NCI-H526 (cell line): Measurements from ENCODE around the gene FSIP1.

Experiments
- DNase-seq, 2 experiments: peaks; one replicate each; lab custom pipeline; 2025; lab: John Stamatoyannopoulos, UW

Gene FSIP1

DNA sequence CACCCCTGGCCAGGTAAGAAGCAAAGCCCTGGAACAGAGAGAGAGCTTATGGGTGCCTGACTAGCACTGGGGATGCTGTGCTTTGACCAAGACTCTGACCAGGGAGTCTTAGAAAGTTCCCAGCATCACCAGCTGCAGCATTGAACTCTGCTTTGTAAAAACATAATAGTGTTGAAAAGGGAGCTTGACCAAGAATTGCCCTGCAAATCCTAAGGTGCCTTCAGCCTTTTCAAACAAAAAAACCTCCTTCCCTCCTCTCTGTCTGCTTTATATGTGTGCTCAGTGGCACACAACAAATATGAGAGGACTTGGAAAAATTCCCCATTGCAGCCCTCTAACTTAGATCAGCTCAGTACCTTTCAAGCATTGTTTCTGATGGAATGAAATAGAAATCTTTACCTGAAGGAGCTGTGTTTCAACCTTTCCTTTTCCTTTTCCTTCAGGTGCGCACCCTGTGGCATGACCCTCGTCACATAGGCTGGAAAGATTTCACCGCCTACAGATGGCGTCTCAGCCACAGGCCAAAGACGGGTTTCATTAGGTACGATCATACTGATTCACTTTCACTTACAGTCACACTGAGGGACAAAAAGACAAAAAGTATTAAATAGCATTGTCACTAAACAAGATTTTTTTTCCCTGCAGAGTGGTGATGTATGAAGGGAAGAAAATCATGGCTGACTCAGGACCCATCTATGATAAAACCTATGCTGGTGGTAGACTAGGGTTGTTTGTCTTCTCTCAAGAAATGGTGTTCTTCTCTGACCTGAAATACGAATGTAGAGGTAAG lies 188.8 kb downstream of the FSIP1 start:
- DNase-seq, result no peak

DNA sequence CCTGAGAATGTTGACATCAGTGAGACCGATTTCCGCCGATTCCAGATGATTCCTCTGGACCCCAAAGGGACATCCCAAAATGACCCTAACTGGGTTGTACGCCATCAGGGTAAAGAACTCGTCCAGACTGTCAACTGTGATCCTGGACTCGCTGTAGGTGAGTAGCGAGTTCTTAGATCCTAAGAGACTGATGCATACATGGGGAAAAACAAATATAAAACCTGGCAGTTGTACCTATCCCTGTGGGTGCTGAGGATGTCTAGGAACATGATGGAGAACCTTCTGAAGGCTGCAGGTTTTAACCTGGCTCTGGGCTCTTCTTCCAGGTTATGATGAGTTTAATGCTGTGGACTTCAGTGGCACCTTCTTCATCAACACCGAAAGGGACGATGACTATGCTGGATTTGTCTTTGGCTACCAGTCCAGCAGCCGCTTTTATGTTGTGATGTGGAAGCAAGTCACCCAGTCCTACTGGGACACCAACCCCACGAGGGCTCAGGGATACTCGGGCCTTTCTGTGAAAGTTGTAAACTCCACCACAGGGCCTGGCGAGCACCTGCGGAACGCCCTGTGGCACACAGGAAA lies 189.5 kb downstream of the FSIP1 start:
- DNase-seq, result no peak

DNA sequence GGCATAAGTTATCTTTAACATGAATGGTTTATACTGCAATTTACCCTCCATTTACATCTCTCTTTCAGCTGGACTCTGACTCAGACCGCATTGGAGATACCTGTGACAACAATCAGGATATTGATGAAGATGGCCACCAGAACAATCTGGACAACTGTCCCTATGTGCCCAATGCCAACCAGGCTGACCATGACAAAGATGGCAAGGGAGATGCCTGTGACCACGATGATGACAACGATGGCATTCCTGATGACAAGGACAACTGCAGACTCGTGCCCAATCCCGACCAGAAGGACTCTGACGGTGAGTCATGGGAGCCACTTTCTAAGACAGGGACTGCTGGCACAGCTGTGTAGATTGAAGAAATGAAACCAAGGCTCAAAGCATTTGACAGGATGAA lies 190.1 kb downstream of the FSIP1 start:
- DNase-seq, result no peak

DNA sequence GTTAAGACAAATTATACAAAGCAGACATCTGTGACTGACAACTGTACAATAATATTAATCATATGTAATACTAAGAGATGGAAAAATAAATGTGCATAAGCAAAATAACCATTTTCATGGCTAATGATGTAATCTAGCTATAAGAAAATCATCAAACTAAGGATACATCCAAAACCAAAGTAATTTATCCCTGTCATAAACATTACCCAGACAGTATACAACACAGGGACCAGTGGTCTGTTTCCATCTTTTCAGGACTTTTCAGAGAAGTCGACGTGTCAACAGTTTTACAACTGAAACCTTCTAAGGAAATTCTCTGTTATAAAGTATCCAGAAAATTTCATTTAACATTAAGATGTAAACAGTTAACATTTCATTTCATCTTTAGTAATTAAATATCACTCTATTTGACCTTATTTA lies 190.7 kb downstream of the FSIP1 start:
- no peak for DNase-seq

DNA sequence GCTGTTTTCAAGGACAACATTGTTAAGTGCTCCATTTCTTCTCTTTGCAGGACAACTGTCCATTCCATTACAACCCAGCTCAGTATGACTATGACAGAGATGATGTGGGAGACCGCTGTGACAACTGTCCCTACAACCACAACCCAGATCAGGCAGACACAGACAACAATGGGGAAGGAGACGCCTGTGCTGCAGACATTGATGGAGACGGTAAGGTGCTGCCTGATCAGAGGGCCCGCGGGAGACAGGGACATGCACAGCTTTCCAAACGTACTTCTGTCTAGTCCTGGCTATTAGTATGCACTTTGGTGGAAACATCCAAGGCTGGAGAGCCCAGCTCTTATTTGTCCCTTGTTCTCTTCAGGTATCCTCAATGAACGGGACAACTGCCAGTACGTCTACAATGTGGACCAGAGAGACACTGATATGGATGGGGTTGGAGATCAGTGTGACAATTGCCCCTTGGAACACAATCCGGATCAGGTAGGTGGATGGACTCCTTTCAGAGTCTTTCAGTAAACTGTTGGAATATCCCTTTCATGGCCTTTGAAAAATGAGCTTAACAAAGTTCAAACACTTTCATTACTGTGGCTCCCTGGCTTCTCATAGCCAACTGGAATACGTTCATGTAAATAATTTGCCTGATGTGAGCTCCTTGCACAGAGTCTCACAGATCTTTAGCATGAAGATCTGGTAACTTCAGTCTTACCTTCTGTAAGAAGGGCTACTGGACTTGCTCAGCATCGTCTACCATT lies 191.3 kb downstream of the FSIP1 start:
- DNase-seq, result no peak

DNA sequence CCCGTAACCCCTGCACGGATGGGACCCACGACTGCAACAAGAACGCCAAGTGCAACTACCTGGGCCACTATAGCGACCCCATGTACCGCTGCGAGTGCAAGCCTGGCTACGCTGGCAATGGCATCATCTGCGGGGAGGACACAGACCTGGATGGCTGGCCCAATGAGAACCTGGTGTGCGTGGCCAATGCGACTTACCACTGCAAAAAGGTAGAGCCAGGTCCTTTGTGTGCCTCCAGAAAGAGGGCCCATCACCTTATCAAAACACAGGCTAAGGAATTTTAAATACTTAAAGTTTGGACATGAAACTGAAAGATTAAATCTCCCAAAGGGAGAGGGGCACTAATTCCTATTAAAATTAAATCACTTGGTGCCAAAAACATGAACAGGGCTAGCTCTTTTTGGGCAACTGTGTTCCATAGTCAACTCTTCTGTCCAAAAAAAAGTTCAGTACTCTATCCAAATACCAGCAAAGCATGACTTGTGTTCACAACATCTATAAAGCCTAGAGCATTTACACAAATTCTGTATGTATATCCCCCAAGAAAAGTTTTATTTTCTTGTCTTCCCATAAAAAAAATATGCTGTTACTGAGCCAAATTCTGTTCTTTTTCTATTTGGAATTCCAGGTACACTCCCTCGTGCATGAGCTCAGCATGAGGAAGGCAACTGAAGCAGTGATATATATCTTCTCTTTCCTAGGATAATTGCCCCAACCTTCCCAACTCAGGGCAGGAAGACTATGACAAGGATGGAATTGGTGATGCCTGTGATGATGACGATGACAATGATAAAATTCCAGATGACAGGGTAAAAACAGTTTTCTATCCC lies 192.6 kb downstream of the FSIP1 start:
- DNase-seq, result no peak

DNA sequence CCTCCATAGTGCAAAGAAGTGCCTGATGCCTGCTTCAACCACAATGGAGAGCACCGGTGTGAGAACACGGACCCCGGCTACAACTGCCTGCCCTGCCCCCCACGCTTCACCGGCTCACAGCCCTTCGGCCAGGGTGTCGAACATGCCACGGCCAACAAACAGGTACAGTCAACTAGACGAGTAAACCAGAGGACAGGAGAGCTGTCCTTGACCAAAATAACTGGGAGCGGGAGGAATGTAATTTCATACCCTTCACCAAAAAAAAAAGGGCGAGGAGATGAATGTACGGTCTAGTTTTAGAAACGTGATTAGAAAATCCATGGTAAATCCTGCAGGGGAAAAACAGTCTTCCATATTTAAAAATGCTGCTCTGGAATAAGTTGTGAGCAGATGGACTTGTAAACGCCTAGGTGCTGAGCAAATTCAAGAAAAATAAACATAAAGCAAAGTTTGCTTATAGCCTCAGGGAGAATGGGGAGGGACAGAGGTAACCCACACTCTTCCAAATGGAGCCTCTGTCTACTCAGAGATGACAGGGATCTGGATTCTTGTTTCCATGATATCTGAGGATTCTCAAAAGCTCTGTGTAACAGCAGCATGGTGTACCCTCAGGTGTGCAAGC lies 193.3 kb downstream of the FSIP1 start:
- no peak for DNase-seq

DNA sequence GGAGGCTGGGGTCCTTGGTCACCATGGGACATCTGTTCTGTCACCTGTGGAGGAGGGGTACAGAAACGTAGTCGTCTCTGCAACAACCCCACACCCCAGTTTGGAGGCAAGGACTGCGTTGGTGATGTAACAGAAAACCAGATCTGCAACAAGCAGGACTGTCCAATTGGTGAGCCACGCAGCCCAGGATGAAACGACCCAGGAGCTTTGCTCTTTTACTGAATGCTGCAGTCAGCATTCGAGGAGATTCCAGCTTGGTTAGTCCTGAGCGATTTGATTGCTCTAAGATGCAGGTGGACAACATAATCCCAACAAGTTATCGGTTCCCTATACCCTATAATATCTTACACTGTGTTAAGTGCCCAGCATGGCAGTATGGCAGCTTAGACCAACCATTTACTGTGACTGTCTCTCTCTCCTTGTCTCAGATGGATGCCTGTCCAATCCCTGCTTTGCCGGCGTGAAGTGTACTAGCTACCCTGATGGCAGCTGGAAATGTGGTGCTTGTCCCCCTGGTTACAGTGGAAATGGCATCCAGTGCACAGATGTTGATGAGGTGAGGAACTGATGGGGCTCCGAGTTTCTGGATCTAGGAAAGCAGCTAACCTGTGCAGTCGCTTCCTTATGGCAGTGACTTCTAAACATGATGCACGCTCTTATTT lies 194.0 kb downstream of the FSIP1 start:
- no peak for DNase-seq

DNA sequence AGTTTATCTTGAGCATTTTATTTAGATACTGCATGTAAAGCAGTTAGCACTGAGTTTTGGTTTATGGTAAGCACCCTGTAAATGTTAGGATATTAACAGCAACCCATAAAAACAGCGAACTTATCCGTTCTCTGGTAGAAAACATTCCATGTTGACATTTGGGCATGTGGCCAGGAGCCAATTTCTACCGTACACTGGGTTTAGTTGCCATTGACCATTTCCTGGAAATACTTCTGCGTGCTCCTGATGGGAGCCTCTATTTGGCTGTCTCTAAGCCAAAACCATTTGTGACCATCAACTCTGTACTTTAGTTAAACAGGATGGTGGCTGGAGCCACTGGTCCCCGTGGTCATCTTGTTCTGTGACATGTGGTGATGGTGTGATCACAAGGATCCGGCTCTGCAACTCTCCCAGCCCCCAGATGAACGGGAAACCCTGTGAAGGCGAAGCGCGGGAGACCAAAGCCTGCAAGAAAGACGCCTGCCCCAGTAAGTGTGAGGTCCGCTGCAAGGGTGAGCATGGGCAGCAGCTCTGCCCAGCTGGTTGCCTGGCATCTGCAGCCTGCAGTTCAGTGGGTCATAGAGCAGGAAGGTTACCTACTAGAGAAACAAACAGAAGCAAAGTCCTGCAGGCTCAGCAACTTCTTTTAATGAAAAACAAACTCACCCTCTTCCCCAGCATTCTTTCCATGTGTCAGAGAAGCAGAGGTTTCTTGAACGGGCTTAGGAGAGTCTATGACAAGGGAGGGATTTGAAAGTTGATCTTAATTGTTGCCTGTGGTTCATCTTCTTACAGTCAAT lies 194.7 kb downstream of the FSIP1 start:
- DNase-seq, result no peak

DNA sequence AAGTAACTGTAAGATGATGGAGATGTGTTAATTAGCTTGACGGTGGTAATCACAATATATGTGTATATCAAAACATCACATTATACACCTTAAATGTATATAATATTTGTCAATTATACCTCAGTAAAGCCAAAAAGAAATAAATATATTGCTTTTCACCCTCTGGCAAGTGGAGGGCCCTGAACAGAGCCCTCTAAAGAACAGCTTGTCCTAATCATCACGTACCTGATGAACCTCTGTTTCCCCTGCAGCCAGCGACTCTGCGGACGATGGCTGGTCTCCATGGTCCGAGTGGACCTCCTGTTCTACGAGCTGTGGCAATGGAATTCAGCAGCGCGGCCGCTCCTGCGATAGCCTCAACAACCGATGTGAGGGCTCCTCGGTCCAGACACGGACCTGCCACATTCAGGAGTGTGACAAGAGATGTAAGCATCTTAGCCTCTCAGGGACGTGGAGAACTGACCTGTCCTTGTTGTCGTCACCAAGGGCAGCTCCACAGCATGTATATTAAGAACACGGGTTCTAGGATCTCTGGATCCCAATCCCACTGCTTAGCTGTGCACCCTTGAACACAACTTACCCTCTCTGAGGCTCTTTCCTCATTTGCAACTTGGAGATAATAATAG lies 195.4 kb downstream of the FSIP1 start:
- no peak for DNase-seq

DNA sequence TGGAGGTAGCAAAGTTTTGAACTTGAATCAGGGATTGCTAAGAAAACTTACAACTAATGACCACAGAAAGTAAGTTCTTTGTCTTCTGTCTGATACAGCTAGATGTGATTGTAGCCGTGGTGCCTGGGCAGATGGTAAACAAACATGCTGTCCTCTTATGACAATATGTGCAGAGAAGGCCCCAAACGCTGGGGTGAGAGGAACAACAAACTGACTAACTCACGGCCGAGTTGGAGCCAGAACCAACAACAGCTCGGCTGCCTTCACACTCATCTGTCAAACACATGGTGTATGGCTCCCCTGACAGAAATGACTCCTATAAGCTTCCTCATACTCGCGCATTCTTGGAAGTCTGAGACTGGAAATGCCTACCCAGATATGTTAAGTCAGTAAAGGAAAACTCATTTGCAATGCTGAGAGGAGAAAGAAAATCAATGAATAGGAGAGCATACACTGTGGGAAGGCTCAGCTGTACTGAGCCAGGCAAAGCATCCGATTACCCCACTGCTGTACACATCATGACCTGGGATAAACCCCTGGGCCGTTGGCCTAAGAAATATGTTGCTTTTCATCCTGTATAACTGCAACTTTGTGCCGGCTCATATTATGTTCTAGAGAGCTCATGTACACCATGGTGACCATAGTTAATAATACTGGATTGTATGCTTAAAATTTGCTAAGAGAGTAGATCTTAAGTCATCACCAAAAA lies 196.1 kb downstream of the FSIP1 start:
- no peak for DNase-seq

DNA sequence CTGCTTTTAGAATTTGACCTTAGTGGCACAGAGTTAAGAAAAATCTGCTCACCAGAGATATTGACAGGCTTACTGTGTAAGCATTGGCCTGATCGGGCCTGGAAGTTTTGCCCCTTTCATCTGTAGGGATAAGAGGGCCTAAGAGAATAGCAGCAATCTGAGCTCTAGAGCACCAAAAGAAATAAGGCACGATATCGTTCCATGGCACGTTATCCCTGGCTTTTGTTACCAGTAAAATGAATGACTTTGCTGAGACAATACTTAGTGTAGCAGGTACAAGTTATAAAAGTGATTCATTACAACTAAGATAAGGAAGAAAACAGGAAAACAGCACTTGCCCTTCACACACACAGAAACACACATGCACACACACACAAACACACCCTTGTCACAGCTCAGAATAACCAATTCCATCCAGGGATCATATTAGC lies 196.8 kb downstream of the FSIP1 start:
- DNase-seq, result no peak

DNA sequence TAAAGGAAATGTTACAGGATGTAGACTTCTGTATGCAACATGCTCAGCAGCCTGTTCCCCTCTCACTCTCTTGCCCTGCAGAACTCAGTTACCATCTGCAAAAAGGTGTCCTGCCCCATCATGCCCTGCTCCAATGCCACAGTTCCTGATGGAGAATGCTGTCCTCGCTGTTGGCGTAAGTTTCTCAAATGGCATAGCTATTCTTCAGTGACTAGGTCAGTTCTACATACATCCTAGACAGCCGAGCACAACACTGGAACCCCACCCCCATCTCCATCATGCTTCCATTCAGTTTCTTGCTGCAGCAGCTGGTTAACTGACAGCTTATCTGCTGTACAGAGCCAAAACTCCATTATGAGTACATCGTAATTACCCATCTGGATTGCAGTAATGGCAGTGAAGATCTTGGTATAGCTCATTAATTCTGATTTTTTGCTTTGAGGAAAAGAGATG lies 197.2 kb downstream of the FSIP1 start:
- no peak for DNase-seq

DNA sequence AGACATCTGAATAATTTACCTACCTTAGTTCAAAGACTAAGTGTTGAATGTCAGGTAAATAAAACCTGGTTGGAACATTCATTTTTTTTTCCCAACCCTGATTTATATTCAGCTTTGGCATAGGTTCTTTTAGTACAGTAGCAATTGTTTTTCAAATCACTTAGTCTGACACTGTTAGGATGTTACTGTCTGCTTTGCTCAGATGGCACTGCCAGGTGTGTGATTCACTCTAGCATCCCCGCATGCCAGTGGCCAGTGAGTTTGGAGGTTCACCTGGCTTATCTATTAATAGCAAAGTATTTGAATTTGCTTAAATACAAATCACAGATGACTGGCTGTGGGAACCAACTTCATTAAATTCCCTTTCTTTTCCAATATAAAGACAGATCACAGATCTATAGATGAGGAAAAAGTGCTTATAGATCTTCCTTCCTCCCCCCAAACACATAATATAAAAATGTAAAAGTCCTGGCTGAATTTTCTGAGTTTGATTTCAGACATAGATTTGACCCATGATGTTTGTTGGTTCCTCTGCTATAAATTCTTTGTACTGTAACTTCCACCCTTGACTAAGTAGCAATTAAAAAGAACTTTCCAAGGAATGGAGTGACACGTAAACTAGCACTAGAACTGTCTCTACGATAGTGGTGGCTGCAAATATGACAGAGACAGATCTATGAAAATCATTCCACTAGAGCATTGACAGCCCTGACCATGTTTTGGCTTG lies 197.8 kb downstream of the FSIP1 start:
- DNase-seq, result no peak

DNA sequence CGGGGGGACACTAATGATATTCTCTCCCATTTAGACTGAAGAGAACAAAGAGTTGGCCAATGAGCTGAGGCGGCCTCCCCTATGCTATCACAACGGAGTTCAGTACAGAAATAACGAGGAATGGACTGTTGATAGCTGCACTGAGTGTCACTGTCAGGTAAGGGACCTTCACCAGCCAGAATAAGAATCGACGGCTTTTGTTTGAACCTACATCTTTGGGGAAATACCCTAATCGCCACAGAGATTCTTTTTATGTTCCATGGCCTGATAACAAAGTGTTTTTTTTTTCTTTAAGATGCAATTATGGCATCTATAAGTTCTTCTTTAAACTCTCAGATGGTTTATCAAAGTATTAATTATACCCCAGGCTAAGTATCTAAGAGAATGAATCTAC lies 198.4 kb downstream of the FSIP1 start:
- DNase-seq, result no peak

DNA sequence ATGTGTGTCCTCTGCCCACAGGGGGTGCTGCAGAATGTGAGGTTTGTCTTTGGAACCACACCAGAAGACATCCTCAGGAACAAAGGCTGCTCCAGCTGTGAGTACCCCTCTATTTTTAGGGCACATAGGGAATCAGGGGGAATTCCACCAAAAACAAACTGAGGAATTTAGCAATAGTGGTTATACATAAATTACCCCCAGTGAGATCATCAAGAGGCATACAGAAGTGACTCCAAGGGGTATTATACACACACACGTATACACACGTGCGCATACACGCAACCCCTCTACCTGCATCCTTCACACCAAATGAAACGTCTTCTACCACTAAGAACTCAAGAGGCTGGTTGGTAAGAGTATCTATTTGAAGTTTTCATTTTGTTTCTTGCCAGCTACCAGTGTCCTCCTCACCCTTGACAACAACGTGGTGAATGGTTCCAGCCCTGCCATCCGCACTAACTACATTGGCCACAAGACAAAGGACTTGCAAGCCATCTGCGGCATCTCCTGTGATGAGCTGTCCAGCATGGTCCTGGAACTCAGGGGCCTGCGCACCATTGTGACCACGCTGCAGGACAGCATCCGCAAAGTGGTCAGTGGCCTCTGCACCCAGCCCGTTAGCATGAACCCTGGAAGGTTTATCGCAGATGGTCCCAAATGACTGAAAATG lies 198.9 kb downstream of the FSIP1 start:
- peak in 1 of 2 experiments; percentile 6 for DNase-seq

DNA sequence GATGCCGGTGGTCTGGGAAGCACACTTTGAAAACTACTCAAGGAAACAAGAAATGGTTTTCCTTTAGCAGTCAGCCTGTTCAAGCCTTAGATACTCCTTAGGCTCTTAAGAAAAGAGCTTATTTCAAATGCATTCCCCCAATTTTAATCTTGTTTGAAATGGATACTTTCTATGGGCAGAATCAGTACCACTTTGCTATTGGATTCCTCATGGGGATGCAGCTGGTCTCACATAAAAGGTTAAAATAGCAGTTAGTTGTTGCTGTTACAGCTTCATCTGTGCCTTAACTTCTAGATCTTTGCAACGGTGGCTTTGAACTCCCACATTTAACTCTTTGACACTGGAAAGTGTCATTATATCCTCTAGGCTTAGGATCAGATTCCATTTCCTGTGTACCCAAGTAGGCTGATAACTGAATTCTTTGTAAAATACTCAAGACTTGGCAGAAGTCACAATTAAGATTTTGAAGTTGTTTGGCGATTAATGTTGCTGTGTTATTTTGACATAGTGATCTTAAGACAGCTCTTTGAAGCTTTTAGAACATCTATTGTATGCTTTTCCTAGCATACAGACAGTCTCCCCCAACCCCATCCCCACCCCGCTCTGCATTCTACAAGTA lies 199.6 kb downstream of the FSIP1 start:
- no peak for DNase-seq
